PC-3 (cell line): ENCODE results near the gene STX8.

Experiments
- CTCF ChIP-seq: fragments of 300-600 bp; sonication (generic); conservative IDR thresholded peaks from 2 replicates; pipeline ENCODE4 v1.5.1; 2017; ENCODE audit warnings: antibody characterized with exemption, low read depth, mild to moderate bottlenecking, low read length
- EZH2 ChIP-seq: fragments of 300-600 bp; sonication (generic); IDR thresholded peaks from one replicate; pipeline ENCODE4 v1.6.1; 2017; ENCODE audit warnings: antibody characterized with exemption, mild to moderate bottlenecking, low read length; ENCODE audit not compliant: unreplicated experiment
- EZH2phosphoT487 ChIP-seq: fragments of 300-600 bp; sonication (generic); IDR thresholded peaks from 2 replicates; pipeline ENCODE4 v1.6.1; 2018; ENCODE audit warnings: mild to moderate bottlenecking, antibody characterized with exemption, low read length, borderline replicate concordance

GRCh38 chr17:9224485-9224884 lies 351.1 kb downstream of the STX8 start:
- TF ChIP-seq EZH2 (no peak), CTCF (no peak), EZH2phosphoT487 (no peak)
